PFSK-1 (cell line): ENCODE data around the gene KCNK1.

Experiments
- FOXP2 ChIP-seq: optimal IDR thresholded peaks from 2 replicates; pipeline ENCODE3; 2011; ENCODE audit warnings: borderline replicate concordance, control low read depth, inconsistent platforms; ENCODE audit not compliant: insufficient read depth; ENCODE audit errors: extremely low read length, extremely low read depth
- POLR2AphosphoS5 ChIP-seq: IDR thresholded peaks from 2 replicates; pipeline ENCODE4 v1.6.1; 2012; ENCODE audit warnings: low read depth, mild to moderate bottlenecking, control low read depth, low read length, moderate library complexity
- SIN3A ChIP-seq: IDR thresholded peaks from 2 replicates; pipeline ENCODE4 v1.6.1; 2012; ENCODE audit warnings: mild to moderate bottlenecking, low read length, moderate library complexity, borderline replicate concordance; ENCODE audit not compliant: insufficient read depth
- TAF1 ChIP-seq: IDR thresholded peaks from 2 replicates; pipeline ENCODE4 v1.6.1; 2012; ENCODE audit warnings: low read length, control low read depth, borderline replicate concordance; ENCODE audit not compliant: insufficient read depth
- TF ChIP-seq, protein P1 (sequence below), 2 experiments: IDR thresholded peaks; 2 replicates each; pipeline versions ENCODE4 v1.6.1 to v1.8.0; 2011 to 2012; ENCODE audit warnings: low read depth in 2 of 2, low read length in 2 of 2, control low read depth in 1 of 2, inconsistent platforms in 1 of 2, mild to moderate bottlenecking in 1 of 2, moderate library complexity in 1 of 2; ENCODE audit not compliant: insufficient read depth in 1 of 2

Gene KCNK1

DNA sequence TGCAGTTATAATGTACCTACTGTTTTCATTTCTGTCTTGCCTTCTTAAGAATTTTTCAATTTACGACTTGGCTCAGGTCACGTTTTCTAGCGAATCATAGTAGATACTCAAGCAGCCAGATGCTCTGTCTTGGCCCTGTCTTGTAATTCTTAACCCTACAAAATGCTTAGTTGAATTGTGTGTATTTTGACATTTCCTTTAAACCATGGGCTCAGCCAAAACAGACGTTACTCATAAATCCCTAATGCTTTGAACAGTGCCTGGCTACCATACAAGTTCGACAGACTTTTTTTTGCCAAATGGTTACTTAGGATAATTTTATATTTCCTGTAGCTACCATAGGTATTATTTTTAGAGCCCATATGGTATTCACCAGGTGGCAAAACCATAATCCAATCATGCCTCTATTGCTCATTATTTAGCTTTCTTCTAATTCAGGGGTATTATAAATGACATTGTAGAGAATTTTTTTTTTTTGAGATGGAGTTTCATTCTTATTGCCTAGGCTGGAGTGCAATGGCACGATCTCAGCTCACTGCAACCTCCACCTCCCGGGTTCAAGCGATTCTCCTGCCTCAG, 54.3 kb downstream of the KCNK1 start:
- no peak for TF ChIP-seq SIN3A
- no peak for TF ChIP-seq FOXP2
- no peak for TF ChIP-seq POLR2AphosphoS5
- TF ChIP-seq, protein P1, sequence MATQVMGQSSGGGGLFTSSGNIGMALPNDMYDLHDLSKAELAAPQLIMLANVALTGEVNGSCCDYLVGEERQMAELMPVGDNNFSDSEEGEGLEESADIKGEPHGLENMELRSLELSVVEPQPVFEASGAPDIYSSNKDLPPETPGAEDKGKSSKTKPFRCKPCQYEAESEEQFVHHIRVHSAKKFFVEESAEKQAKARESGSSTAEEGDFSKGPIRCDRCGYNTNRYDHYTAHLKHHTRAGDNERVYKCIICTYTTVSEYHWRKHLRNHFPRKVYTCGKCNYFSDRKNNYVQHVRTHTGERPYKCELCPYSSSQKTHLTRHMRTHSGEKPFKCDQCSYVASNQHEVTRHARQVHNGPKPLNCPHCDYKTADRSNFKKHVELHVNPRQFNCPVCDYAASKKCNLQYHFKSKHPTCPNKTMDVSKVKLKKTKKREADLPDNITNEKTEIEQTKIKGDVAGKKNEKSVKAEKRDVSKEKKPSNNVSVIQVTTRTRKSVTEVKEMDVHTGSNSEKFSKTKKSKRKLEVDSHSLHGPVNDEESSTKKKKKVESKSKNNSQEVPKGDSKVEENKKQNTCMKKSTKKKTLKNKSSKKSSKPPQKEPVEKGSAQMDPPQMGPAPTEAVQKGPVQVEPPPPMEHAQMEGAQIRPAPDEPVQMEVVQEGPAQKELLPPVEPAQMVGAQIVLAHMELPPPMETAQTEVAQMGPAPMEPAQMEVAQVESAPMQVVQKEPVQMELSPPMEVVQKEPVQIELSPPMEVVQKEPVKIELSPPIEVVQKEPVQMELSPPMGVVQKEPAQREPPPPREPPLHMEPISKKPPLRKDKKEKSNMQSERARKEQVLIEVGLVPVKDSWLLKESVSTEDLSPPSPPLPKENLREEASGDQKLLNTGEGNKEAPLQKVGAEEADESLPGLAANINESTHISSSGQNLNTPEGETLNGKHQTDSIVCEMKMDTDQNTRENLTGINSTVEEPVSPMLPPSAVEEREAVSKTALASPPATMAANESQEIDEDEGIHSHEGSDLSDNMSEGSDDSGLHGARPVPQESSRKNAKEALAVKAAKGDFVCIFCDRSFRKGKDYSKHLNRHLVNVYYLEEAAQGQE (IDR thresholded peaks at IDR 0.05; ENCODE audit: insufficient read depth in 1 of 2, low read depth in 2 of 2, low read length in 2 of 2): no peak
- no peak for TF ChIP-seq TAF1

DNA sequence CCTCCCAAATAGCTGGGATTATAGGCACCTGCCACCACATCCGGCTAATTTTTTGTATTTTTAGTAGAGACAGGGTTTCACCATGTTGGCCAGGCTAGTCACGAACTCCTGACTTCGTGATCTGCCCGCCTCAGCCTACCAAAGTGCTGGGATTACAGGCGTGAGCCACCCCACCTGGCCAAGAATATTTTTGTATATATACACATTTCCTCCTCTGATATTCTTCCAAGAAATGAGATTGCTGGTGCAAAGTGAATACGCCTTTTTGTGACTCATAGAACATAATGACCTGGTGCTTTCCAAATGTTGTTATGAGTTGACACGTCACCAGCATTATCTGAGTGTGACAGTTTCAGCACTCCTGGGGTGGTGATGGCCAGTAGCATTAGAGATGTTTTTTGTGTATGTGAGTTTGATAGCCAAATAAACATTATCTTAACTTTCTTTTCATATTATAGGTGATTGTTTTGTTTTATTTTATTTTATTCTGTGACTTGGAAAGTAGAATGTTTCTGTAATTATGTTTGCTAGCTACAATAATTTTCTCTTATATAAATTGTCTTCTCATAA, 54.9 kb downstream of the KCNK1 start:
- TF ChIP-seq POLR2AphosphoS5 (no peak), SIN3A (no peak), TAF1 (no peak), FOXP2 (no peak)
- TF ChIP-seq, protein P1 (IDR thresholded peaks at IDR 0.05; ENCODE audit: insufficient read depth in 1 of 2, low read depth in 2 of 2, low read length in 2 of 2): no peak

DNA sequence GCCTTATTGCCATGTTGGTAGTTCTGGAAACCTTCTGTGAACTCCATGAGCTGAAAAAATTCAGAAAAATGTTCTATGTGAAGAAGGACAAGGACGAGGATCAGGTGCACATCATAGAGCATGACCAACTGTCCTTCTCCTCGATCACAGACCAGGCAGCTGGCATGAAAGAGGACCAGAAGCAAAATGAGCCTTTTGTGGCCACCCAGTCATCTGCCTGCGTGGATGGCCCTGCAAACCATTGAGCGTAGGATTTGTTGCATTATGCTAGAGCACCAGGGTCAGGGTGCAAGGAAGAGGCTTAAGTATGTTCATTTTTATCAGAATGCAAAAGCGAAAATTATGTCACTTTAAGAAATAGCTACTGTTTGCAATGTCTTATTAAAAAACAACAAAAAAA, 57.4 kb downstream of the KCNK1 start:
- TF ChIP-seq, protein P1 (IDR thresholded peaks at IDR 0.05; ENCODE audit: insufficient read depth in 1 of 2, low read depth in 2 of 2, low read length in 2 of 2): no peak
- TF ChIP-seq SIN3A (no peak), TAF1 (no peak), POLR2AphosphoS5 (no peak), FOXP2 (no peak)

DNA sequence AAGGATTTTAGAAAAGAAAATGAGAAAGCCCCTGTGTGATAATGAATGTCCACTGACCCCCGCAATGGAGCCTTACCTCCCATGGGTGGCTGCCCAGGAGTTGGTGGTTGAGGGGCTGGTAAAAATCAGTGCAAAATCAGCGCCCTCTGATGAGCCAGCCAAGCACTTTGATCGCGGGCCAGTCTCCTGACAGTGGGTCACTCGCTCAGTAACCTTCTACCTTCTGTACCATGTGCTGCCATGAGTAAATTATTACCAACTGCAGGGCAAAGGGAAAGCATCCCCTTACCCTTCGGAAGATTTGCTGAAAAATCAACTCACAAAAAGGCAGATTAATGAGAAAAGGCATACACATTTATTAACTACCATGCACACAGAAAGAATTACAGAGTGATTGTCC, 58.8 kb downstream of the KCNK1 start:
- TF ChIP-seq FOXP2 (no peak), SIN3A (no peak), TAF1 (no peak), POLR2AphosphoS5 (no peak)
- TF ChIP-seq, protein P1 (IDR thresholded peaks at IDR 0.05; ENCODE audit: insufficient read depth in 1 of 2, low read depth in 2 of 2, low read length in 2 of 2): no peak
